PC-3 (cell line): Measurements from ENCODE around the gene CLDN2. TPM values are rescaled to one million over a fixed set of nuclear protein-coding genes. Genes with fewer than 3 reads are reported as not detected.
"Not testable (repeated sequence)": the region's sequence is repeated elsewhere in the genome, so short reads cannot be mapped to it uniquely, and the experiment has no call there.

Experiments used
- ATAC-seq: fragments of 200-7000 bp; cut with Tn5 transposase; 2 replicates; pipeline ENCODE4 v1.9.1; 2020; ENCODE audit warnings: mild to moderate bottlenecking, moderate library complexity
- Bru-seq: library from RNA; stranded (reverse); fragments of 400-500 nt; gene quantifications from one replicate; lab custom pipeline; 2021; lab: Mats Ljungman, UMichigan
- BruChase-seq, 2 experiments: library from RNA; stranded (reverse); fragments of 400-500 nt; gene quantifications; one replicate each; lab custom pipeline; 2021; lab: Mats Ljungman, UMichigan
- BruUV-seq: library from RNA; stranded (reverse); fragments of 400-500 nt; replicated peaks from 2 replicates; lab custom pipeline; 2021; lab: Mats Ljungman, UMichigan
- CTCF ChIA-PET: fragments of 300-600 bp; sonication (Branson Sonifier 250); formaldehyde crosslinking; loops from one replicate; lab custom pipeline; 2022; ENCODE audit warnings: antibody characterized with exemption; lab: Charles Lee
- POLR2A ChIA-PET: fragments of 300-600 bp; sonication (Branson Sonifier 250); formaldehyde crosslinking; loops from one replicate; lab custom pipeline; 2022; ENCODE audit warnings: antibody characterized with exemption; ENCODE audit not compliant: unreplicated experiment; lab: Charles Lee
- DNase-seq: peaks from one replicate; pipeline ENCODE4 v3.0.0-alpha.2; 2015
- H2AFZ ChIP-seq: fragments of 300-600 bp; sonication (generic); 2 replicates; pipeline ENCODE4 v1.6.0; 2016; ENCODE audit warnings: antibody characterized with exemption, low read length
- H3F3A ChIP-seq: fragments of 300-600 bp; sonication (generic); one replicate; pipeline ENCODE4 v1.6.0; 2017; ENCODE audit warnings: antibody characterized with exemption, low read length, control low read depth, mild to moderate bottlenecking; ENCODE audit not compliant: unreplicated experiment
- H3K27ac ChIP-seq: fragments of 300-600 bp; sonication (generic); 2 replicates; pipeline ENCODE4 v1.5.1; 2016; ENCODE audit warnings: mild to moderate bottlenecking, low read length
- H3K27me3 ChIP-seq: fragments of 300-600 bp; sonication (generic); 2 replicates; pipeline ENCODE4 v1.6.1; 2016; ENCODE audit warnings: low read length, mixed read lengths
- H3K36me3 ChIP-seq: fragments of 300-600 bp; sonication (generic); 2 replicates; pipeline ENCODE4 v1.6.1; 2016; ENCODE audit warnings: low read depth, mixed run types, low read length, mixed read lengths
- H3K4me1 ChIP-seq: fragments of 300-600 bp; sonication (generic); 2 replicates; pipeline ENCODE4 v1.5.1; 2016; ENCODE audit warnings: low read length; ENCODE audit not compliant: insufficient read depth
- H3K4me2 ChIP-seq: fragments of 300-600 bp; sonication (generic); 2 replicates; pipeline ENCODE4 v1.6.0; 2016; ENCODE audit warnings: low read length
- H3K4me3 ChIP-seq: fragments of 300-600 bp; sonication (generic); 2 replicates; pipeline ENCODE4 v1.5.1; 2016; ENCODE audit warnings: mild to moderate bottlenecking, low read length, mixed read lengths
- H3K79me2 ChIP-seq: fragments of 300-600 bp; sonication (generic); 2 replicates; pipeline ENCODE4 v1.6.1; 2017; ENCODE audit warnings: low read length, mixed read lengths
- H3K9ac ChIP-seq: fragments of 300-600 bp; sonication (generic); 2 replicates; pipeline ENCODE4 v1.6.0; 2016; ENCODE audit warnings: mild to moderate bottlenecking, low read length
- H3K9me2 ChIP-seq: fragments of 300-600 bp; sonication (generic); replicated peaks from 2 replicates; pipeline ENCODE4 v1.6.1; 2016; ENCODE audit warnings: mixed run types, low read length, mixed read lengths
- H3K9me3 ChIP-seq: fragments of 300-600 bp; sonication (generic); 2 replicates; pipeline ENCODE4 v1.6.1; 2016; ENCODE audit warnings: low read length, mixed read lengths
- H4K20me1 ChIP-seq: fragments of 300-600 bp; sonication (generic); 2 replicates; pipeline ENCODE4 v1.6.1; 2016; ENCODE audit warnings: low read length, mixed read lengths
- EZH2 ChIP-seq: fragments of 300-600 bp; sonication (generic); IDR thresholded peaks from one replicate; pipeline ENCODE4 v1.6.1; 2017; ENCODE audit warnings: antibody characterized with exemption, mild to moderate bottlenecking, low read length; ENCODE audit not compliant: unreplicated experiment
- EZH2phosphoT487 ChIP-seq: fragments of 300-600 bp; sonication (generic); IDR thresholded peaks from 2 replicates; pipeline ENCODE4 v1.6.1; 2018; ENCODE audit warnings: mild to moderate bottlenecking, antibody characterized with exemption, low read length, borderline replicate concordance
- intact Hi-C: fragments of 100-400 bp; cut with micrococcal nuclease; formaldehyde crosslinking; loops from 2 replicates; pipeline ENCODE4 v1.9.0; 2023
- long read RNA-seq: library from polyadenylated mRNA; unstranded; transcript quantifications from one replicate; pipeline ENCODE4 v2.0.0, GENCODE V29; 2021; ENCODE audit not compliant: unreplicated experiment
- total RNA-seq: library from RNA; depleted of rRNA; stranded (reverse); fragments of >200 nt; gene quantifications from 2 replicates; pipeline ENCODE4 v1.2.3, GENCODE V29; 2014; rRNA removed
- TF ChIP-seq, protein P1 (sequence below): fragments of 300-600 bp; sonication (generic); conservative IDR thresholded peaks from 2 replicates; pipeline ENCODE4 v1.5.1; 2017; ENCODE audit warnings: antibody characterized with exemption, low read depth, mild to moderate bottlenecking, low read length

CLDN2 gene, protein sequence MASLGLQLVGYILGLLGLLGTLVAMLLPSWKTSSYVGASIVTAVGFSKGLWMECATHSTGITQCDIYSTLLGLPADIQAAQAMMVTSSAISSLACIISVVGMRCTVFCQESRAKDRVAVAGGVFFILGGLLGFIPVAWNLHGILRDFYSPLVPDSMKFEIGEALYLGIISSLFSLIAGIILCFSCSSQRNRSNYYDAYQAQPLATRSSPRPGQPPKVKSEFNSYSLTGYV
- not detected in 2 replicates for total RNA-seq
- Bru-seq, nascent RNA: percentile 7 among the genes with signal in this experiment
- percentile 26 among the genes with signal in this experiment for BruChase-seq, experiment 1, labeled RNA remaining after a 6-hour chase
- BruChase-seq, experiment 2, labeled RNA remaining after a 2-hour chase: percentile 22 among the genes with signal in this experiment
- long read RNA-seq: 0 reads

DNA sequence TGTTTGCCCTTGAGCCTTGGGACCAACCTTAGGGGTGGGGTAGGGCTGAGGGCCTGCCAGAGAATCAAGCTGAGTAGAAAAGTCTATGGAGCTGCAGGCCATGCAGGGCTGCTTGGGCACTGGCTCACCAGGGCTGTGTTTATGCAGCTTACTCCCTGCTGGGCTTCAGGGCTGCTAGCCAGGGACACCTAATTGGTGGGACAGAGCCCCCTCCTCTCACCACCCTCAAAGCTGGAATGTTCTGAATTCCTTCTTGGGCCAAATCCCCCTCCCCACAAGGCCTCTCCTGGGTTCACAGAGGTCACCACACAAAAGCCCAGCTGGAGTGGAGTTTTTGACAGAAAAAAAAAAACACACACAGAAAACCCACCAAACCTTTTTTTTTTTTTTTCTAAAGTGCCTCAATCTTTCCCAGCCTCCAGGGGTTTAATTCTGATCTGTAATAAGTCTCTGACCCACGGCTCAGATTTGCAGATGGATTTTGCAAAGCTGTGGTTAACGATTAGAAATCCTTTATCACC, at the start of gene CLDN2:
CLDN2 (plus strand) TSS at position 471 of the 521 bp plus-strand sequence. CDS start 7,827 bp downstream, outside the sequence.
- Histone ChIP-seq H2AFZ (no peak within 1 kb of the TSS), H3K27ac (no peak within 1 kb of the TSS), H3K27me3 (no peaks in the 10 kb centered on the region), H3K9me2 (no peaks in the 10 kb centered on the region), H3K4me3 (no peak within 1 kb of the TSS), H3K4me1 (peaks cover 16% of the 10 kb centered on the region), H3K36me3 (no peaks in the 10 kb centered on the region), H3K79me2 (no peaks in the 10 kb centered on the region), H3K9ac (no peak within 1 kb of the TSS), H4K20me1 (no peaks in the 10 kb centered on the region), H3K4me2 (no peak within 1 kb of the TSS), H3K9me3 (no peaks in the 10 kb centered on the region), H3F3A (no peaks in the 10 kb centered on the region)
- ChIA-PET CTCF (no interaction called here), POLR2A (no interaction called here)
- no peak for ATAC-seq
- no TSS peak for BruUV-seq
- DNase-seq: no peak
- TF ChIP-seq EZH2: no peak
- TF ChIP-seq, protein P1, sequence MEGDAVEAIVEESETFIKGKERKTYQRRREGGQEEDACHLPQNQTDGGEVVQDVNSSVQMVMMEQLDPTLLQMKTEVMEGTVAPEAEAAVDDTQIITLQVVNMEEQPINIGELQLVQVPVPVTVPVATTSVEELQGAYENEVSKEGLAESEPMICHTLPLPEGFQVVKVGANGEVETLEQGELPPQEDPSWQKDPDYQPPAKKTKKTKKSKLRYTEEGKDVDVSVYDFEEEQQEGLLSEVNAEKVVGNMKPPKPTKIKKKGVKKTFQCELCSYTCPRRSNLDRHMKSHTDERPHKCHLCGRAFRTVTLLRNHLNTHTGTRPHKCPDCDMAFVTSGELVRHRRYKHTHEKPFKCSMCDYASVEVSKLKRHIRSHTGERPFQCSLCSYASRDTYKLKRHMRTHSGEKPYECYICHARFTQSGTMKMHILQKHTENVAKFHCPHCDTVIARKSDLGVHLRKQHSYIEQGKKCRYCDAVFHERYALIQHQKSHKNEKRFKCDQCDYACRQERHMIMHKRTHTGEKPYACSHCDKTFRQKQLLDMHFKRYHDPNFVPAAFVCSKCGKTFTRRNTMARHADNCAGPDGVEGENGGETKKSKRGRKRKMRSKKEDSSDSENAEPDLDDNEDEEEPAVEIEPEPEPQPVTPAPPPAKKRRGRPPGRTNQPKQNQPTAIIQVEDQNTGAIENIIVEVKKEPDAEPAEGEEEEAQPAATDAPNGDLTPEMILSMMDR: no peak
- TF ChIP-seq EZH2phosphoT487: no peak
- intact Hi-C loops: no loop called here

DNA sequence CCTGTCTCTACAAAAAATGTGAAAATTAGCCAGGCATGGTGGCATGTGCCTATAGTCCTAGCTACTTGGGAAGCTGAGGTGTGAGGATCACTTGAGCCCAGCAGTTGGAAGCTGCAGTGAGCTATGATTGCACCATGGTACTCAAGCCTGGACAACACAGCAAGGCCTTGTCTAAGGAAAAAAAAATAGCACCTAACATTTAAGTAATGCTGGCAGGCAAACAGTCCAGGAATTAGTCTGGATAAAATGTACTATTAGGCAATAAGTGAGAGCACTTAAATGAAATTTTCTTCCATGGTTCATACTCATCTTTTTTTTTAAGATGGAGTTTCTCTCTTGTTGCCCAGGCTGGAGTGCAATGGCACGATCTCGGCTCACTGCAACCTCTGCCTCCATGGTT, 47.4 kb upstream of the CLDN2 start:
- H3K27ac ChIP-seq, intact Hi-C loops, POLR2A ChIA-PET, DNase-seq, H3K79me2 ChIP-seq, H3F3A ChIP-seq, H2AFZ ChIP-seq, ATAC-seq, H3K27me3 ChIP-seq, H3K4me2 ChIP-seq, H3K9ac ChIP-seq, H3K36me3 ChIP-seq, H3K4me1 ChIP-seq, H3K9me3 ChIP-seq, H3K4me3 ChIP-seq, H3K9me2 ChIP-seq, H4K20me1 ChIP-seq, BruUV-seq: not testable (repeated sequence)
- CTCF ChIA-PET: interaction anchor here (0.6 kb wide), 1 partner anchor 148 kb away, joined by 3 read pairs; no protein-coding TSS in a partner anchor

DNA sequence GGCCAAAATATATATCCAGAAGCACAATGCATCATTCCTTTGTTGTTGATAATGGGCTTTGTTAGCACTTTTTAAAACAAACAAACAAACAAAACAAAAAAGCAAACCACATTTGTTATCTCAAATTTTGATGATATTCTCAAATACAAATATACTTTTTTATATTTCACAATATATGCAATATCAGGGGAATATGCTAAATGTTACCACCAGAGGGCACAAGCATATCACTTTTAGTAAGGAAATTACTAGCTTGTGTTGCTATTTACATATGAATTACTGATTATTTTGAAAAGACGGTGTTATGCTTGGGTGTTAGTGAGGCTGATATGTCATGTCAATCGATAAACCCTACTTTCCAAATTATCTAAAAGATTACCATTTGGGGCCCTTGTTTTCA, 46.1 kb upstream of the CLDN2 start:
- Histone ChIP-seq H3K79me2 (no peaks in the 10 kb centered on the region), H3K9me2 (no peaks in the 10 kb centered on the region), H3K27me3 (no peaks in the 10 kb centered on the region), H3F3A (no peaks in the 10 kb centered on the region), H3K27ac (no peak overlapping the region), H3K4me2 (no peak overlapping the region), H4K20me1 (no peaks in the 10 kb centered on the region), H3K36me3 (no peaks in the 10 kb centered on the region), H3K4me1 (no peaks in the 10 kb centered on the region), H2AFZ (no peak overlapping the region), H3K9me3 (no peaks in the 10 kb centered on the region), H3K9ac (no peak overlapping the region), H3K4me3 (no peak overlapping the region)
- TF ChIP-seq EZH2phosphoT487: no peak
- TF ChIP-seq, protein P1: peak; percentile 78
- intact Hi-C loops: loop anchor here (2.0 kb wide), 1 partner anchor 21 kb away; no protein-coding TSS in a partner anchor
- ATAC-seq (0 out of 2 replicates have a peak, but pooled peaks have one; percentile 27), DNase-seq (peak; percentile 70)
- CTCF ChIA-PET: interaction anchor here (0.6 to 1.6 kb wide), 4 partner anchors 21 to 705 kb away, joined by 3 to 8 read pairs (median 3); no protein-coding TSS in a partner anchor
- POLR2A ChIA-PET: no interaction called here
- no TSS peak for BruUV-seq
